ENCODE measurements around the gene FBXO9. TPM values are rescaled to one million over a fixed set of nuclear protein-coding genes. Genes with fewer than 3 reads are reported as not detected.

Gene FBXO9
- total and polyA plus RNA-seq, 10 of the 15 experiments (the other 5 are each of a cell fraction or from before 2014, with no cell fraction given), result 9.9 to 68.9 (median 31.3) TPM

GRCh38 chr6:53043581-53043980 lies 21.6 kb upstream of the FBXO9 start (continued):
- no peak for TF ChIP-seq MXI1 (IDR thresholded peaks at IDR 0.05; ENCODE audit: low read depth, low read length)
- no peak for TF ChIP-seq RCOR1 (conservative IDR thresholded peaks at IDR 0.05; ENCODE audit: low read depth, low read length)
- TF ChIP-seq CBX3 (IDR thresholded peaks at IDR 0.05; ENCODE audit: borderline replicate concordance, low read depth), result no peak
- no peak for TF ChIP-seq IKZF1 (conservative IDR thresholded peaks at IDR 0.05)

- no peak overlapping the region for H2AFZ ChIP-seq (ENCODE audit: control insufficient read depth, low read depth, low read length)
- TF ChIP-seq REST (IDR thresholded peaks at IDR 0.05; ENCODE audit: low read depth, low read length) (no peak), CTCF (IDR thresholded peaks at IDR 0.05 in 2 of 3, conservative IDR thresholded peaks at IDR 0.05 in 1 of 3; ENCODE audit: control insufficient read depth in 2 of 3, extremely low read depth in 1 of 3, insufficient read depth in 1 of 3, low read depth in 3 of 3, low read length in 3 of 3) (no peak), TCF12 (IDR thresholded peaks at IDR 0.05; ENCODE audit: low read depth, low read length) (no peak), CEBPB (IDR thresholded peaks at IDR 0.05; ENCODE audit: borderline replicate concordance in 1 of 2, low read depth in 2 of 2, low read length in 2 of 2) (no peak), SPI1 (IDR thresholded peaks at IDR 0.05; ENCODE audit: borderline replicate concordance, insufficient read depth, low read depth, low read length) (no peak), RELB (IDR thresholded peaks at IDR 0.05; ENCODE audit: low read depth) (no peak), NR2C1 (IDR thresholded peaks at IDR 0.05) (no peak), SKIL (IDR thresholded peaks at IDR 0.05; ENCODE audit: low read depth, poor library complexity, severe bottlenecking) (no peak), TARDBP (IDR thresholded peaks at IDR 0.05; ENCODE audit: borderline replicate concordance) (no peak)
Observed at GRCh38 chr6:53044071-53044470, 21.1 kb upstream of the FBXO9 start.

More at GRCh38 chr6:53044071-53044470, 21.1 kb upstream of the FBXO9 start:
- no TSS peak for BruUV-seq (replicated peaks)
- no peak overlapping the region for H3K27ac ChIP-seq (ENCODE audit: control insufficient read depth, insufficient read depth)
- WGBS (ENCODE audit: insufficient coverage, insufficient replicate concordance, low lambda C conversion rate, missing lambda C conversion rate), result 78% methylated on average over 4 of the region's 4 CpGs
- H3K4me2 ChIP-seq (ENCODE audit: control insufficient read depth, insufficient read depth), result no peak overlapping the region
- in situ Hi-C loops (cut with MboI) (no loop called here), intact Hi-C loops (cut with micrococcal nuclease; ENCODE audit: unreplicated experiment) (no loop called here)
- 0 out of 2 replicates have a peak, but pooled peaks cover 7% of the 10 kb centered on the region for H3K4me1 ChIP-seq (ENCODE audit: control insufficient read depth, insufficient read depth, low read length)
- no peaks in the 10 kb centered on the region for H3K27me3 ChIP-seq (replicated peaks in 1 of 2; ENCODE audit: control insufficient read depth in 2 of 2, insufficient read depth in 2 of 2, low read length in 1 of 2)
- no peaks in the 10 kb centered on the region for H3K9me3 ChIP-seq (replicated peaks; ENCODE audit: control insufficient read depth, insufficient read depth, low read length)
- no peak overlapping the region for H3K9ac ChIP-seq (ENCODE audit: control insufficient read depth, insufficient read depth, low read length)
- no peaks in the 10 kb centered on the region for H3K79me2 ChIP-seq (ENCODE audit: control insufficient read depth, insufficient read depth, low read length)
- ChIA-PET POLR2A (interaction anchor here (0.7 kb wide), 1 partner anchor 22 kb away, joined by 3 read pairs; no protein-coding TSS in a partner anchor), RAD21 (ENCODE audit: unreplicated experiment) (no interaction called here), SMC1A (ENCODE audit: uncharacterized antibody, unreplicated experiment) (interaction anchor here (1.1 kb wide), 1 partner anchor 43 kb away, joined by 3 read pairs; no protein-coding TSS in a partner anchor), CTCF (interaction anchor here (1.0 kb wide), 1 partner anchor 12 kb away, joined by 3 read pairs; no protein-coding TSS in a partner anchor)
- H3K4me3 ChIP-seq, result no peak overlapping the region
- FAIRE-seq (no peak), ATAC-seq (no peak), DNase-seq (ENCODE audit: low read depth, low spot score) (no peak)
- H4K20me1 ChIP-seq (ENCODE audit: control insufficient read depth, insufficient read depth), result no peaks in the 10 kb centered on the region
- H3K36me3 ChIP-seq (ENCODE audit: control insufficient read depth in 2 of 2, insufficient read depth in 2 of 2, low read length in 1 of 2), result peaks cover 2% of the 10 kb centered on the region in 2 experiments; a peak in 2 of 4 replicates
